Activated T-cell treated with anti-CD3 and anti-CD28 coated beads, Interleukin-2, amount 50 U/mL, for 24 hours (primary cell): ENCODE measurements around the gene NDUFB10.

Experiments used
- DNase-seq: peaks from one replicate; pipeline ENCODE4 v3.0.0-alpha.2; 2020
- H3K27ac Mint-ChIP-seq: 2 replicates; pipeline ENCODE4 v1.8.0; 2020; ENCODE audit warnings: mild to moderate bottlenecking, mixed read lengths
- H3K27me3 Mint-ChIP-seq: 2 replicates; pipeline ENCODE4 v1.8.0; 2020; ENCODE audit warnings: mixed read lengths
- H3K36me3 Mint-ChIP-seq: 2 replicates; pipeline ENCODE4 v1.8.0; 2020; ENCODE audit warnings: low read depth, mixed read lengths
- H3K4me1 Mint-ChIP-seq: 2 replicates; pipeline ENCODE4 v1.8.0; 2020; ENCODE audit warnings: low read depth, mixed read lengths
- H3K4me3 Mint-ChIP-seq: 2 replicates; pipeline ENCODE4 v1.8.0; 2020; ENCODE audit warnings: mild to moderate bottlenecking, moderate library complexity, mixed read lengths
- H3K9me3 Mint-ChIP-seq: 2 replicates; pipeline ENCODE4 v1.8.0; 2020; ENCODE audit warnings: mixed read lengths

The NDUFB10 gene

GRCh38 chr16:1980030-1980769 is 20.9 kb downstream of the NDUFB10 start:
- Mint-ChIP-seq H3K27ac (no peak overlapping the region), H3K9me3 (no peaks in the 10 kb centered on the region), H3K4me1 (peaks cover 15% of the 10 kb centered on the region), H3K27me3 (peaks cover 39% of the 10 kb centered on the region), H3K4me3 (no peak overlapping the region), H3K36me3 (peaks cover 43% of the 10 kb centered on the region)
- DNase-seq = peak; percentile 57

- H3K36me3 Mint-ChIP-seq = peaks cover 43% of the 10 kb centered on the region
Measured at GRCh38 chr16:1980770-1981087, 21.4 kb downstream of the NDUFB10 start.

GRCh38 chr16:1981398-1981836 is 22.1 kb downstream of the NDUFB10 start, which contains the start of gene NOXO1:
TSS of gene NOXO1 (minus strand) at chr16:1981469. CDS start at chr16:1981179, 290 bp downstream.
- peak within 1 kb of the TSS; percentile 66 for H3K27ac Mint-ChIP-seq
- H3K27me3 Mint-ChIP-seq = peaks cover 39% of the 10 kb centered on the region
- peaks cover 20% of the 10 kb centered on the region for H3K4me1 Mint-ChIP-seq
- DNase-seq = no peak
- H3K9me3 Mint-ChIP-seq = no peaks in the 10 kb centered on the region
- H3K36me3 Mint-ChIP-seq = peaks cover 43% of the 10 kb centered on the region
- H3K4me3 Mint-ChIP-seq = no peak within 1 kb of the TSS

More at GRCh38 chr16:1980770-1981087, 21.4 kb downstream of the NDUFB10 start:
- Mint-ChIP-seq H3K27ac (no peak overlapping the region), H3K9me3 (no peaks in the 10 kb centered on the region), H3K27me3 (peaks cover 39% of the 10 kb centered on the region), H3K4me3 (no peak overlapping the region), H3K4me1 (peaks cover 20% of the 10 kb centered on the region)
- DNase-seq = no peak

GRCh38 chr16:1982013-1982433 is 22.7 kb downstream of the NDUFB10 start:
- Mint-ChIP-seq H3K27ac (no peak overlapping the region), H3K4me1 (peaks cover 20% of the 10 kb centered on the region), H3K9me3 (no peaks in the 10 kb centered on the region), H3K36me3 (peaks cover 43% of the 10 kb centered on the region), H3K27me3 (peaks cover 39% of the 10 kb centered on the region), H3K4me3 (no peak overlapping the region)
- DNase-seq = no peak

- Mint-ChIP-seq H3K4me1 (peaks cover 20% of the 10 kb centered on the region), H3K9me3 (no peaks in the 10 kb centered on the region), H3K27ac (no peak overlapping the region), H3K4me3 (peak overlapping the region; percentile 70), H3K36me3 (peaks cover 33% of the 10 kb centered on the region), H3K27me3 (peaks cover 43% of the 10 kb centered on the region)
- DNase-seq = no peak
Measured at GRCh38 chr16:1982991-1983543, 23.7 kb downstream of the NDUFB10 start.

- H3K27ac Mint-ChIP-seq = peak within 1 kb of the TSS; percentile 68
- H3K27me3 Mint-ChIP-seq = peaks cover 47% of the 10 kb centered on the region
- H3K4me1 Mint-ChIP-seq = peaks cover 20% of the 10 kb centered on the region
- peaks cover 28% of the 10 kb centered on the region for H3K36me3 Mint-ChIP-seq
- H3K9me3 Mint-ChIP-seq = no peaks in the 10 kb centered on the region
- DNase-seq = peak; percentile 85
- H3K4me3 Mint-ChIP-seq = peak within 1 kb of the TSS; percentile 88
Measured at GRCh38 chr16:1983544-1984346, 24.4 kb downstream of the NDUFB10 start, which contains the start of gene GFER. TSS of gene GFER (plus strand) at chr16:1984193. CDS start at chr16:1984219, 26 bp downstream.

- no peak for DNase-seq
- H3K4me3 Mint-ChIP-seq = peak overlapping the region; percentile 88
- H3K4me1 Mint-ChIP-seq = peaks cover 20% of the 10 kb centered on the region
- H3K27ac Mint-ChIP-seq = peak overlapping the region; percentile 68
- peaks cover 52% of the 10 kb centered on the region for H3K27me3 Mint-ChIP-seq
- peaks cover 26% of the 10 kb centered on the region for H3K36me3 Mint-ChIP-seq
- H3K9me3 Mint-ChIP-seq = no peaks in the 10 kb centered on the region
Measured at GRCh38 chr16:1984347-1985225, 25.2 kb downstream of the NDUFB10 start.

- DNase-seq = no peak
- H3K27ac Mint-ChIP-seq = peak overlapping the region; percentile 68
- peaks cover 23% of the 10 kb centered on the region for H3K4me1 Mint-ChIP-seq
- peaks cover 47% of the 10 kb centered on the region for H3K27me3 Mint-ChIP-seq
- H3K4me3 Mint-ChIP-seq = peak overlapping the region; percentile 88
- peaks cover 26% of the 10 kb centered on the region for H3K36me3 Mint-ChIP-seq
- no peaks in the 10 kb centered on the region for H3K9me3 Mint-ChIP-seq
Measured at GRCh38 chr16:1985466-1986150, 26.3 kb downstream of the NDUFB10 start.

GRCh38 chr16:1987198-1987597 is 27.9 kb downstream of the NDUFB10 start:
- no peaks in the 10 kb centered on the region for H3K9me3 Mint-ChIP-seq
- no peak overlapping the region for H3K27ac Mint-ChIP-seq
- H3K27me3 Mint-ChIP-seq = peaks cover 40% of the 10 kb centered on the region
- peaks cover 32% of the 10 kb centered on the region for H3K4me1 Mint-ChIP-seq
- no peak overlapping the region for H3K4me3 Mint-ChIP-seq
- no peak for DNase-seq
- H3K36me3 Mint-ChIP-seq = peaks cover 26% of the 10 kb centered on the region

- Mint-ChIP-seq H3K9me3 (peaks cover 2% of the 10 kb centered on the region), H3K27me3 (peaks cover 29% of the 10 kb centered on the region), H3K4me3 (peak within 1 kb of the TSS; percentile 63), H3K4me1 (peaks cover 38% of the 10 kb centered on the region), H3K27ac (peak within 1 kb of the TSS; percentile 53), H3K36me3 (peaks cover 25% of the 10 kb centered on the region)
- DNase-seq = no peak
Measured at GRCh38 chr16:1989209-1990100, 30.1 kb downstream of the NDUFB10 start, which contains the start of gene SYNGR3. TSS of gene SYNGR3 (plus strand) at chr16:1989970. CDS start at chr16:1990103, 133 bp downstream.

GRCh38 chr16:1990101-1990350 is 30.7 kb downstream of the NDUFB10 start:
- Mint-ChIP-seq H3K36me3 (peaks cover 21% of the 10 kb centered on the region), H3K9me3 (peaks cover 2% of the 10 kb centered on the region), H3K4me3 (no peak overlapping the region), H3K27ac (no peak overlapping the region), H3K27me3 (peaks cover 29% of the 10 kb centered on the region), H3K4me1 (peaks cover 33% of the 10 kb centered on the region)
- DNase-seq = no peak

GRCh38 chr16:1990351-1991134 is 31.2 kb downstream of the NDUFB10 start:
- H3K4me1 Mint-ChIP-seq = peaks cover 27% of the 10 kb centered on the region
- peak overlapping the region; percentile 63 for H3K4me3 Mint-ChIP-seq
- H3K9me3 Mint-ChIP-seq = peaks cover 2% of the 10 kb centered on the region
- H3K27me3 Mint-ChIP-seq = peaks cover 29% of the 10 kb centered on the region
- peak; percentile 57 for DNase-seq
- H3K27ac Mint-ChIP-seq = peak overlapping the region; percentile 76
- H3K36me3 Mint-ChIP-seq = peaks cover 21% of the 10 kb centered on the region
